Hepatocyte (in vitro differentiated cells): ENCODE data around the gene SCML2.
A peak's percentile ranks its signal among the peaks of the same experiment; 100 is the strongest.

Experiments used
- EZH2 ChIP-seq: fragments of 200-600 bp; sonication (generic); IDR thresholded peaks from 2 replicates; pipeline ENCODE4 v1.6.1; 2016; ENCODE audit warnings: antibody characterized with exemption, mild to moderate bottlenecking, borderline replicate concordance
- TF ChIP-seq, protein P1 (sequence below): fragments of 200-600 bp; sonication (generic); IDR thresholded peaks from 2 replicates; pipeline ENCODE4 v1.5.1; 2016; ENCODE audit warnings: antibody characterized with exemption, mild to moderate bottlenecking; ENCODE audit not compliant: poor library complexity

- TF ChIP-seq, protein P1, sequence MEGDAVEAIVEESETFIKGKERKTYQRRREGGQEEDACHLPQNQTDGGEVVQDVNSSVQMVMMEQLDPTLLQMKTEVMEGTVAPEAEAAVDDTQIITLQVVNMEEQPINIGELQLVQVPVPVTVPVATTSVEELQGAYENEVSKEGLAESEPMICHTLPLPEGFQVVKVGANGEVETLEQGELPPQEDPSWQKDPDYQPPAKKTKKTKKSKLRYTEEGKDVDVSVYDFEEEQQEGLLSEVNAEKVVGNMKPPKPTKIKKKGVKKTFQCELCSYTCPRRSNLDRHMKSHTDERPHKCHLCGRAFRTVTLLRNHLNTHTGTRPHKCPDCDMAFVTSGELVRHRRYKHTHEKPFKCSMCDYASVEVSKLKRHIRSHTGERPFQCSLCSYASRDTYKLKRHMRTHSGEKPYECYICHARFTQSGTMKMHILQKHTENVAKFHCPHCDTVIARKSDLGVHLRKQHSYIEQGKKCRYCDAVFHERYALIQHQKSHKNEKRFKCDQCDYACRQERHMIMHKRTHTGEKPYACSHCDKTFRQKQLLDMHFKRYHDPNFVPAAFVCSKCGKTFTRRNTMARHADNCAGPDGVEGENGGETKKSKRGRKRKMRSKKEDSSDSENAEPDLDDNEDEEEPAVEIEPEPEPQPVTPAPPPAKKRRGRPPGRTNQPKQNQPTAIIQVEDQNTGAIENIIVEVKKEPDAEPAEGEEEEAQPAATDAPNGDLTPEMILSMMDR = peak; percentile 70
- TF ChIP-seq EZH2 = no peak
Measured at GRCh38 chrX:18390941-18391538, 36.6 kb upstream of the SCML2 start.
